Pancreas (tissue), 10 donors: ENCODE results near the gene CHN1. TPM values are rescaled to one million over a fixed set of nuclear protein-coding genes. Genes with fewer than 3 reads are reported as not detected.

ENCODE experiments used
- ATAC-seq, 4 donors: fragments of 200-7000 bp; cut with Tn5 transposase; one replicate each; pipeline versions ENCODE4 v1.8.0 to v1.9.1; 2020; ENCODE audit warnings: mild to moderate bottlenecking in 4 of 4, moderate library complexity in 4 of 4
- DNase-seq, 6 donors: peaks; one replicate each; pipeline ENCODE4 v3.0.0-alpha.2; 2020
- FAIRE-seq: peaks from 2 replicates; lab custom pipeline; 2012; peaks lifted over from hg19 to GRCh38; lab: Jason Lieb, UNC
- H3K27ac ChIP-seq, 4 donors: fragments of 200-600 bp; sonication (generic); 1 replicate in 3 of 4; 2 replicates in 1 of 4; pipeline versions ENCODE4 v1.5.0 to v1.8.0; 2020
- H3K27me3 ChIP-seq, 4 donors: fragments of 200-600 bp; one replicate each; pipeline ENCODE4 v1.8.0; 2021
- H3K36me3 ChIP-seq, 3 donors: fragments of 200-600 bp; sonication (generic) in 1 of 3; one replicate each; pipeline versions ENCODE4 v1.5.0 to v1.8.0; 2020 to 2021
- H3K4me1 ChIP-seq, 3 donors: fragments of 200-600 bp; one replicate each; pipeline ENCODE4 v1.8.0; 2021
- H3K4me3 ChIP-seq, 4 donors: fragments of 200-600 bp; sonication (generic) in 2 of 4; one replicate each; pipeline versions ENCODE4 v1.5.0 to v1.8.0; 2020 to 2021
- H3K9me3 ChIP-seq, 4 donors: fragments of 200-600 bp; one replicate each; pipeline ENCODE4 v1.8.0; 2021
- CTCF ChIP-seq, 4 donors: fragments of 200-600 bp; sonication (generic) in 3 of 4; IDR thresholded peaks; one replicate each; pipeline versions ENCODE4 v1.5.0 to v1.8.0; 2021; ENCODE audit warnings: antibody characterized with exemption in 4 of 4
- WGBS, 2 donors: extraction: QIAGEN DNeasy Blood & Tissue Kit; methylation state at CpG; one replicate each; pipeline ENCODE4 v1.1.7; 2013; 5-methylcytosine and 5-hydroxymethylcytosine counted together
- intact Hi-C, 3 donors: fragments of 100-400 bp; cut with DNase I; formaldehyde crosslinking; loops; one replicate each; pipeline versions ENCODE4 v1.11.1 to v1.14.2; 2022
- polyA plus RNA-seq, 2 donors: library from polyadenylated mRNA; stranded (reverse); fragments of 200-250 nt; gene quantifications; one replicate each; pipeline ENCODE4 v1.2.3, GENCODE V29; 2013
- total RNA-seq, 6 donors: library from RNA; stranded (reverse); fragmentation: NEBNext Ultra II Directional in 4 of 6; extraction: Animal tissue kit (Norgen Biotek cat#: 25700) in 4 of 6; gene quantifications; one replicate each; pipeline versions ENCODE4 v1.2.1 to v1.2.4, GENCODE V29; 2021 to 2023
- donor health status: healthy with polysubstance abuse.
- donor health status: DM: no; HTN: no; CAD: no; lungs with moderate emphysema.
- donor health status: DM: no; HTN: no; CAD: no.
- donor health status: control.
- donor health status: control.
- donor health status: Bipolar disorder and iron deficiency.
- donor health status: DM: yes; HTN: yes; CAD: no.
- donor health status: DM: no; HTN: no; CAD: no.
- donor health status: DM: no; HTN: no; CAD: no.
- donor health status: DM: yes; HTN: yes; CAD: no.

CHN1 gene
- total and polyA plus RNA-seq, 8 donors, result 1.3 to 15.4 (median 3.7) TPM

GRCh38 chr2:174784909-174785308, 220.3 kb downstream of the CHN1 start:
- DNase-seq (no peak), ATAC-seq (no peak), FAIRE-seq (no peak)
- H3K27ac ChIP-seq, result no peak overlapping the region
- H3K36me3 ChIP-seq, result no peaks in the 10 kb centered on the region
- intact Hi-C loops, result no loop called here
- H3K4me1 ChIP-seq, result no peaks in the 10 kb centered on the region
- H3K9me3 ChIP-seq, result no peaks in the 10 kb centered on the region
- H3K27me3 ChIP-seq, result no peaks in the 10 kb centered on the region
- WGBS, 2 donors, result 76 to 82% methylated on average over 5 of the region's 5 CpGs
- H3K4me3 ChIP-seq, result no peak overlapping the region
- no peak for TF ChIP-seq CTCF (IDR thresholded peaks at IDR 0.05)

- no peak for FAIRE-seq
- no peak for TF ChIP-seq CTCF (IDR thresholded peaks at IDR 0.05)
These were observed 220.9 kb downstream of the CHN1 start for GRCh38 chr2:174784316-174784715.

GRCh38 chr2:174781996-174782395, 223.2 kb downstream of the CHN1 start:
- ATAC-seq, result no peak
- H3K36me3 ChIP-seq, result no peaks in the 10 kb centered on the region
- H3K4me3 ChIP-seq, result no peak overlapping the region
- H3K9me3 ChIP-seq, result no peaks in the 10 kb centered on the region
- H3K4me1 ChIP-seq, result no peaks in the 10 kb centered on the region
- FAIRE-seq, result no peak
- intact Hi-C loops, result no loop called here
- H3K27me3 ChIP-seq, result no peaks in the 10 kb centered on the region
- 68 to 69% methylated on average over 11 of the region's 11 CpGs for WGBS, 2 donors
- no peak for TF ChIP-seq CTCF (IDR thresholded peaks at IDR 0.05)
- DNase-seq, result no peak
- H3K27ac ChIP-seq, result no peak overlapping the region

More at GRCh38 chr2:174784316-174784715, 220.9 kb downstream of the CHN1 start:
- no peaks in the 10 kb centered on the region for H3K9me3 ChIP-seq
- intact Hi-C loops, result no loop called here
- H3K4me1 ChIP-seq, result no peaks in the 10 kb centered on the region
- ATAC-seq (no peak), DNase-seq (no peak)
- no peak overlapping the region for H3K27ac ChIP-seq
- 91 to 96% methylated on average over 7 of the region's 7 CpGs for WGBS, 2 donors
- H3K27me3 ChIP-seq, result no peaks in the 10 kb centered on the region
- no peak overlapping the region for H3K4me3 ChIP-seq
- H3K36me3 ChIP-seq, result no peaks in the 10 kb centered on the region

GRCh38 chr2:174781298-174781697, 223.9 kb downstream of the CHN1 start:
- H3K4me3 ChIP-seq, result no peak overlapping the region
- no peak for TF ChIP-seq CTCF (IDR thresholded peaks at IDR 0.05)
- FAIRE-seq (no peak), DNase-seq (no peak), ATAC-seq (no peak)
- no peak overlapping the region for H3K27ac ChIP-seq
- no peaks in the 10 kb centered on the region for H3K36me3 ChIP-seq
- no peaks in the 10 kb centered on the region for H3K9me3 ChIP-seq
- H3K4me1 ChIP-seq, result no peaks in the 10 kb centered on the region
- no peaks in the 10 kb centered on the region for H3K27me3 ChIP-seq
- WGBS, 2 donors, result 78 to 84% methylated on average over 9 of the region's 9 CpGs
- intact Hi-C loops, result no loop called here

- Histone ChIP-seq H3K9me3 (no peaks in the 10 kb centered on the region), H3K4me1 (no peaks in the 10 kb centered on the region), H3K4me3 (no peak overlapping the region), H3K36me3 (no peaks in the 10 kb centered on the region), H3K27ac (no peak overlapping the region), H3K27me3 (no peaks in the 10 kb centered on the region)
- no peak for ATAC-seq
- intact Hi-C loops, result no loop called here
- FAIRE-seq, result no peak
- TF ChIP-seq CTCF (IDR thresholded peaks at IDR 0.05), result no peak
- DNase-seq, result no peak
- 74 to 90% methylated on average over 7 of the region's 7 CpGs for WGBS, 2 donors
These were observed 224.3 kb downstream of the CHN1 start for GRCh38 chr2:174780856-174781255.
